H1 (cell line): ENCODE measurements around the gene ZAP70. TPM values are rescaled to one million over a fixed set of nuclear protein-coding genes. Genes with fewer than 3 reads are reported as not detected.

Experiments used
- CHD7 ChIP-seq: fragments of 300-600 bp; sonication (generic); IDR thresholded peaks from 2 replicates; pipeline ENCODE4 v1.7.1; 2012; ENCODE audit warnings: low read length, moderate library complexity, mild to moderate bottlenecking, inconsistent platforms; ENCODE audit not compliant: insufficient replicate concordance
- HDAC6 ChIP-seq: IDR thresholded peaks from one replicate; pipeline ENCODE4 v1.7.1; 2012; ENCODE audit warnings: low read depth, mild to moderate bottlenecking, inconsistent platforms, low read length, moderate library complexity
- RBBP5 ChIP-seq: IDR thresholded peaks from 2 replicates; pipeline ENCODE4 v1.7.1; 2012; ENCODE audit warnings: low read depth, mild to moderate bottlenecking, inconsistent platforms, low read length, moderate library complexity, borderline replicate concordance
- polyA plus RNA-seq, 7 experiments: library from polyadenylated mRNA; depleted of rRNA in 3 of 7; stranded (reverse) in 5 of 7; unstranded in 2 of 7; fragments of >200 nt in 5 of 7; fragments of 200-250 nt in 2 of 7; gene quantifications; 1 replicate in 5 of 7; 2 replicates in 1 of 7; 4 replicates in 1 of 7; pipeline versions ENCODE4 v1.2.1 to v1.2.3, GENCODE V29; 2011 to 2013; ENCODE audit warnings: missing spikeins in 2 of 7, mixed read lengths in 2 of 7
- total RNA-seq: library from RNA; stranded (reverse); fragmentation: NEBNext Ultra II Directional; extraction: Animal tissue kit (Norgen Biotek cat#: 25700); gene quantifications from 2 replicates; pipeline ENCODE4 v1.2.1, GENCODE V29; 2021

ZAP70 gene
- total and polyA plus RNA-seq, 2 of the 8 experiments (the other 6 are each of a cell fraction or from before 2014, with no cell fraction given), result 0.15 TPM; not detected in 1

- TF ChIP-seq CHD7, result no peak
- no peak for TF ChIP-seq HDAC6
- TF ChIP-seq RBBP5, result no peak
Measured at GRCh38 chr2:97726261-97727064, 13.1 kb downstream of the ZAP70 start (continued).
